A549 (cell line): Measurements from ENCODE around the gene MRTO4. TPM values are rescaled to one million over a fixed set of nuclear protein-coding genes. Genes with fewer than 3 reads are reported as not detected.

ENCODE experiments used
- ATAC-seq, 2 experiments: fragments of 200-7000 bp in 1 of 2; fragments of >200 bp in 1 of 2; cut with Nextera tagmentation in 1 of 2; cut with Tn5 transposase in 1 of 2; 3 replicates each; pipeline versions ENCODE4 v1.8.0 to v1.9.1; 2018 to 2020; ENCODE audit warnings: mild to moderate bottlenecking in 1 of 2, moderate library complexity in 1 of 2
- CTCF ChIA-PET: fragments of 300-600 bp; sonication (Branson Sonifier 250); formaldehyde crosslinking; extraction: SDS; loops from one replicate; lab custom pipeline; 2021; ENCODE audit warnings: antibody characterized with exemption, inconsistent platforms; lab: Yijun Ruan, JAX
- POLR2A ChIA-PET: fragments of 350-600 bp; formaldehyde crosslinking; extraction: SDS; loops from one replicate; lab custom pipeline; 2021; ENCODE audit warnings: antibody characterized with exemption, inconsistent platforms; lab: Yijun Ruan, JAX
- DNase-seq, 2 experiments: peaks; one replicate each; pipeline versions ENCODE4 v3.0.0 to v3.0.0-alpha.2; 2011 to 2016; ENCODE audit warnings: low read depth in 1 of 2, low spot score in 1 of 2
- FAIRE-seq: peaks from 2 replicates; lab custom pipeline; 2011; peaks lifted over from hg19 to GRCh38; lab: Jason Lieb, UNC
- H3K27ac ChIP-seq, 2 experiments: fragments of >200 bp; sonication (Bioruptor Twin); formaldehyde crosslinking; 3 replicates each; pipeline ENCODE4 v1.5.1; 2016 to 2017
- H3K4me1 ChIP-seq: fragments of >200 bp; sonication (Bioruptor Twin); formaldehyde crosslinking; 3 replicates; pipeline ENCODE4 v1.6.1; 2016
- H3K4me2 ChIP-seq: fragments of >200 bp; sonication (Bioruptor Twin); formaldehyde crosslinking; 3 replicates; pipeline ENCODE4 v1.6.1; 2016
- H3K4me3 ChIP-seq: fragments of >200 bp; sonication (Bioruptor Twin); formaldehyde crosslinking; 3 replicates; pipeline ENCODE4 v1.5.1; 2016
- H3K9me3 ChIP-seq: fragments of >200 bp; sonication (Bioruptor Twin); formaldehyde crosslinking; 3 replicates; pipeline ENCODE4 v1.6.1; 2016
- BCL3 ChIP-seq: fragments of >200 bp; sonication (Bioruptor Twin); formaldehyde crosslinking; IDR thresholded peaks from 3 replicates; pipeline ENCODE4 v1.6.1; 2016
- BHLHE40 ChIP-seq: IDR thresholded peaks from 2 replicates; pipeline ENCODE4 v1.6.1; 2012; ENCODE audit warnings: low read depth, low read length, inconsistent platforms
- CBX2 ChIP-seq: fragments of 200-600 bp; sonication (generic); IDR thresholded peaks from 2 replicates; pipeline ENCODE4 v1.6.1; 2016; ENCODE audit warnings: low read depth, mild to moderate bottlenecking, borderline replicate concordance
- CEBPB ChIP-seq, 2 experiments: fragments of >200 bp in 1 of 2; sonication (Bioruptor Twin) in 1 of 2; formaldehyde crosslinking in 1 of 2; IDR thresholded peaks; 2 replicates each; pipeline ENCODE4 v1.6.1; 2012 to 2016
- CHD4 ChIP-seq: fragments of 200-600 bp; sonication (generic); IDR thresholded peaks from 2 replicates; pipeline ENCODE4 v1.6.1; 2016; ENCODE audit warnings: antibody characterized with exemption, mild to moderate bottlenecking, borderline replicate concordance
- CTCF ChIP-seq: fragments of >200 bp; sonication (Bioruptor Twin); formaldehyde crosslinking; IDR thresholded peaks from 3 replicates; pipeline ENCODE4 v1.5.1; 2016
- ELK1 ChIP-seq: fragments of 150-350 bp; IDR thresholded peaks from 2 replicates; pipeline ENCODE4 v1.6.1; 2014; ENCODE audit warnings: low read depth, mild to moderate bottlenecking, low read length
- FOSB ChIP-seq: fragments of 250-450 bp; sonication (Bioruptor Pico); IDR thresholded peaks from 2 replicates; pipeline ENCODE4 v1.5.0; 2020; ENCODE audit warnings: mild to moderate bottlenecking, moderate library complexity
- HDAC2 ChIP-seq: fragments of 200-600 bp; sonication (generic); IDR thresholded peaks from 2 replicates; pipeline ENCODE4 v1.6.1; 2016
- HES2 ChIP-seq: fragments of >200 bp; sonication (Bioruptor Twin); formaldehyde crosslinking; IDR thresholded peaks from 2 replicates; pipeline ENCODE4 v1.6.1; 2016
- HMGXB4 ChIP-seq: fragments of 250-450 bp; sonication (Bioruptor Pico); IDR thresholded peaks from 2 replicates; pipeline ENCODE4 v1.5.0; 2021; ENCODE audit warnings: mild to moderate bottlenecking, moderate library complexity, borderline replicate concordance
- HOXA7 ChIP-seq: fragments of 250-450 bp; sonication (Bioruptor Pico); IDR thresholded peaks from 2 replicates; pipeline ENCODE4 v1.5.0; 2020; ENCODE audit warnings: mild to moderate bottlenecking, moderate library complexity
- HOXB5 ChIP-seq: fragments of 250-450 bp; sonication (Bioruptor Pico); IDR thresholded peaks from 2 replicates; pipeline ENCODE4 v1.5.0; 2020; ENCODE audit warnings: mild to moderate bottlenecking, moderate library complexity
- JUN ChIP-seq, 2 experiments: fragments of >200 bp; sonication (Bioruptor Twin); formaldehyde crosslinking; IDR thresholded peaks; 2 replicates in 1 of 2; 3 replicates in 1 of 2; pipeline ENCODE4 v1.6.1; 2016 to 2017
- MAZ ChIP-seq: fragments of 150-350 bp; IDR thresholded peaks from 2 replicates; pipeline ENCODE4 v1.6.1; 2014; ENCODE audit warnings: antibody characterized with exemption, low read depth, low read length, borderline replicate concordance
- PBX3 ChIP-seq: IDR thresholded peaks from 2 replicates; pipeline ENCODE4 v1.6.1; 2012
- POLR2A ChIP-seq: IDR thresholded peaks from 2 replicates; pipeline ENCODE4 v1.6.1; 2012; ENCODE audit warnings: mild to moderate bottlenecking, low read length
- RAD21 ChIP-seq, 2 experiments: fragments of >200 bp in 1 of 2; sonication (Bioruptor Twin) in 1 of 2; formaldehyde crosslinking in 1 of 2; IDR thresholded peaks in 1 of 2; conservative IDR thresholded peaks in 1 of 2; 2 replicates in 1 of 2; 3 replicates in 1 of 2; pipeline ENCODE4 v1.6.1; 2012 to 2018; ENCODE audit warnings: inconsistent platforms in 1 of 2
- RARB ChIP-seq: fragments of 250-450 bp; sonication (Bioruptor Pico); IDR thresholded peaks from 2 replicates; pipeline ENCODE4 v1.8.0; 2021; ENCODE audit warnings: mild to moderate bottlenecking, moderate library complexity
- REST ChIP-seq: fragments of 200-600 bp; sonication (generic); IDR thresholded peaks from 2 replicates; pipeline ENCODE4 v1.6.1; 2016; ENCODE audit warnings: antibody characterized with exemption, mild to moderate bottlenecking, moderate library complexity
- SREBF2 ChIP-seq: fragments of 450-650 bp; IDR thresholded peaks from 2 replicates; pipeline ENCODE4 v1.6.1; 2014; ENCODE audit warnings: mild to moderate bottlenecking, moderate library complexity
- ZC3H11A ChIP-seq: fragments of 450-650 bp; IDR thresholded peaks from 2 replicates; pipeline ENCODE4 v1.6.1; 2014; ENCODE audit warnings: antibody characterized with exemption, mild to moderate bottlenecking
- ZNF302 ChIP-seq: fragments of 250-450 bp; sonication (Bioruptor Pico); IDR thresholded peaks from 2 replicates; pipeline ENCODE4 v1.9.0; 2021; ENCODE audit warnings: inconsistent platforms, mild to moderate bottlenecking, moderate library complexity
- ZSCAN20 ChIP-seq: fragments of 250-450 bp; sonication (Bioruptor Pico); IDR thresholded peaks from 2 replicates; pipeline ENCODE4 v1.8.0; 2022; ENCODE audit warnings: mild to moderate bottlenecking, moderate library complexity
- WGBS: methylation state at CpG from one replicate; pipeline ENCODE4 v1.1.6; 2017; ENCODE audit errors: missing lambda C conversion rate; 5-methylcytosine and 5-hydroxymethylcytosine counted together
- polyA plus RNA-seq, 4 experiments: library from polyadenylated mRNA; depleted of rRNA in 3 of 4; stranded (reverse); fragments of >200 nt; fragmentation: RNase III in 1 of 4; extraction: RNeasy Plus Mini Kit Qiagen cat#74134 plus additional on column Dnase treatment in 1 of 4; gene quantifications; 2 replicates in 3 of 4; 3 replicates in 1 of 4; pipeline ENCODE4 v1.2.3, GENCODE V29; 2011 to 2017

Gene MRTO4
- polyA plus RNA-seq, 2 of the 4 experiments (the other 2 are of a cell fraction): 61.7 to 66.4 TPM

- no peaks in the 10 kb centered on the region for H3K9me3 ChIP-seq
- H3K4me3 ChIP-seq: no peak overlapping the region
- ATAC-seq (no peak), FAIRE-seq (no peak), DNase-seq (no peak)
- H3K4me2 ChIP-seq: no peak overlapping the region
- CTCF ChIA-PET: interaction anchor here (1.0 to 1.5 kb wide), 2 partner anchors 10 to 397 kb away, joined by 3 read pairs; no protein-coding TSS in a partner anchor
- H3K27ac ChIP-seq: no peak overlapping the region
- POLR2A ChIA-PET: no interaction called here
- TF ChIP-seq HES2 (no peak), ZSCAN20 (CRISPR knock-in tag) (no peak), ZNF302 (CRISPR knock-in tag) (no peak), ZC3H11A (no peak), REST (no peak), CHD4 (no peak), HOXB5 (CRISPR knock-in tag) (no peak), BCL3 (no peak), CTCF (no peak), POLR2A (no peak), CEBPB (IDR thresholded peaks at IDR 0.05) (no peak), RARB (no peak)
- peaks cover 24% of the 10 kb centered on the region; the same call in 2 of the 3 replicates for H3K4me1 ChIP-seq
Measured at GRCh38 chr1:19254416-19254815, 2.8 kb downstream of the MRTO4 start.

- no peak for ATAC-seq
- POLR2A ChIA-PET: no interaction called here
- 96% methylated on average over 4 of the region's 4 CpGs for WGBS
- CTCF ChIA-PET: interaction anchor here (0.6 to 2.4 kb wide), 6 partner anchors 9 to 396 kb away, joined by 3 to 12 read pairs (median 3); no protein-coding TSS in a partner anchor
- no peak overlapping the region for H3K27ac ChIP-seq
- FAIRE-seq: no peak
- no peak overlapping the region for H3K4me2 ChIP-seq
- H3K9me3 ChIP-seq: no peaks in the 10 kb centered on the region
- no peak overlapping the region for H3K4me3 ChIP-seq
- peaks cover 18% of the 10 kb centered on the region; the same call in 2 of the 3 replicates for H3K4me1 ChIP-seq
- DNase-seq: no peak
- no peak for TF ChIP-seq CEBPB (IDR thresholded peaks at IDR 0.05)
- TF ChIP-seq ELK1: no peak
- no peak for TF ChIP-seq SREBF2
- no peak for TF ChIP-seq CTCF
- no peak for TF ChIP-seq HDAC2
- no peak for TF ChIP-seq HMGXB4 (CRISPR knock-in tag)
- TF ChIP-seq CBX2: no peak
- no peak for TF ChIP-seq PBX3
- TF ChIP-seq MAZ: no peak
- TF ChIP-seq JUN (IDR thresholded peaks at IDR 0.05): no peak
- no peak for TF ChIP-seq HOXA7 (CRISPR knock-in tag)
- no peak for TF ChIP-seq BHLHE40
- TF ChIP-seq RAD21 (conservative IDR thresholded peaks at IDR 0.05 in 1 of 2, IDR thresholded peaks at IDR 0.05 in 1 of 2): no peak
- TF ChIP-seq FOSB (CRISPR knock-in tag): no peak
- no peak for TF ChIP-seq ZNF302 (CRISPR knock-in tag)
Measured at GRCh38 chr1:19255288-19255687, 3.7 kb downstream of the MRTO4 start.
